Neural progenitor cell (in vitro differentiated cells): ENCODE results near the gene NDRG2.

Experiments used
- EZH2 ChIP-seq: fragments of 200-600 bp; sonication (generic); IDR thresholded peaks from 2 replicates; pipeline ENCODE4 v1.6.1; 2017; ENCODE audit warnings: antibody characterized with exemption, mild to moderate bottlenecking, moderate library complexity
- TF ChIP-seq, protein P1 (sequence below): fragments of 200-600 bp; sonication (generic); IDR thresholded peaks from 2 replicates; pipeline ENCODE4 v1.5.1; 2017; ENCODE audit warnings: antibody characterized with exemption, mild to moderate bottlenecking

DNA sequence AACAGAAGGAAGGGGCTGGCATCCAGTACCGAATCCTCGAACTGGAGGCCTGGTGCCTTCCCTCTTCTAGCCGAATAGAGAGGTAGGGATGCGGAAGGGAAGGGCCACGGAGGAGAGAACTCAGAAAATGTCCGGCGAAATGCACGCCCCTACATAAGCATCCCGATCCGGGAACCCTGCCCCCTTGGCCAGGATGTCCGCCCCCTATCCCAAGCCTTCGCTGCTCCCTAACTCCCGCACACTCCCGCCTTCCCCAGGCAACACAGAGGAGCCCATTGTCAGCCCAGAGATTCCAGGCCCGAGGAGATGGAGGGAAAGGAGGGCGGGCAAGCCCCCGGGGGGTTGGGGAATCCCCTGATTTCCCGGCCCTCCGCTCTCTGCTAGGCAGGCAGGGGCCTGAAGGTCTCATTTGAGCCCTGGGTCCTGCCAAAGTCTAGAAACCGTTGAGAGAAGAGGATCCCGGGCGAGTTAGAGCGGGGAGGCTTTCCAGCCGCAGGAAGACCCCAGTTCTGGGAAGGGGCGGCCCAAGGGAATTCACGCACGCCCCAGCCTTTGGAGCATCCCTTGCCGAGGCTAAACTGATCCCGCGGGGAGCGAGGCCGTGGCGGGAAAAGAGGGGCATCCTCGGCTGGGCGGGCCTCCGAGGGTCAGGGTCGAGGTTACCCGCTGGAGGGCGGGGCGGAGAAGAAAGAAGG, 44.7 kb upstream of the NDRG2 start:
- TF ChIP-seq, protein P1, sequence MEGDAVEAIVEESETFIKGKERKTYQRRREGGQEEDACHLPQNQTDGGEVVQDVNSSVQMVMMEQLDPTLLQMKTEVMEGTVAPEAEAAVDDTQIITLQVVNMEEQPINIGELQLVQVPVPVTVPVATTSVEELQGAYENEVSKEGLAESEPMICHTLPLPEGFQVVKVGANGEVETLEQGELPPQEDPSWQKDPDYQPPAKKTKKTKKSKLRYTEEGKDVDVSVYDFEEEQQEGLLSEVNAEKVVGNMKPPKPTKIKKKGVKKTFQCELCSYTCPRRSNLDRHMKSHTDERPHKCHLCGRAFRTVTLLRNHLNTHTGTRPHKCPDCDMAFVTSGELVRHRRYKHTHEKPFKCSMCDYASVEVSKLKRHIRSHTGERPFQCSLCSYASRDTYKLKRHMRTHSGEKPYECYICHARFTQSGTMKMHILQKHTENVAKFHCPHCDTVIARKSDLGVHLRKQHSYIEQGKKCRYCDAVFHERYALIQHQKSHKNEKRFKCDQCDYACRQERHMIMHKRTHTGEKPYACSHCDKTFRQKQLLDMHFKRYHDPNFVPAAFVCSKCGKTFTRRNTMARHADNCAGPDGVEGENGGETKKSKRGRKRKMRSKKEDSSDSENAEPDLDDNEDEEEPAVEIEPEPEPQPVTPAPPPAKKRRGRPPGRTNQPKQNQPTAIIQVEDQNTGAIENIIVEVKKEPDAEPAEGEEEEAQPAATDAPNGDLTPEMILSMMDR = no peak
- TF ChIP-seq EZH2 = no peak
